Trophoblast cell (in vitro differentiated cells and primary cell): Measurements from ENCODE around the gene UBE2G2.
A peak's percentile ranks its signal among the peaks of the same experiment; 100 is the strongest.

Experiments
- DNase-seq, 2 donors: peaks; one replicate each; pipeline ENCODE4 v3.0.0-alpha.2; 2016
- H2AFZ ChIP-seq: 2 replicates; pipeline ENCODE4 v1.6.1; 2013; ENCODE audit warnings: low read length, moderate library complexity, mild to moderate bottlenecking; ENCODE audit not compliant: insufficient read depth, poor library complexity
- H2AK5ac ChIP-seq: 2 replicates; pipeline ENCODE4 v1.6.1; 2013; ENCODE audit warnings: mild to moderate bottlenecking, low read length
- H2BK120ac ChIP-seq: 2 replicates; pipeline ENCODE4 v1.6.1; 2013; ENCODE audit warnings: low read length, mild to moderate bottlenecking, moderate library complexity; ENCODE audit not compliant: insufficient read depth, poor library complexity
- H2BK12ac ChIP-seq: 2 replicates; pipeline ENCODE4 v1.6.1; 2013; ENCODE audit warnings: mild to moderate bottlenecking, low read length, moderate library complexity
- H2BK5ac ChIP-seq: 2 replicates; pipeline ENCODE4 v1.6.1; 2013; ENCODE audit warnings: low read length, low read depth, moderate library complexity, mild to moderate bottlenecking; ENCODE audit not compliant: poor library complexity
- H3K14ac ChIP-seq: 2 replicates; pipeline ENCODE4 v1.6.1; 2013; ENCODE audit warnings: mild to moderate bottlenecking, low read length
- H3K18ac ChIP-seq: 2 replicates; pipeline ENCODE4 v1.6.1; 2013; ENCODE audit warnings: mild to moderate bottlenecking, low read length
- H3K23ac ChIP-seq: 2 replicates; pipeline ENCODE4 v1.6.1; 2013; ENCODE audit warnings: low read length
- H3K27ac ChIP-seq: 2 replicates; pipeline ENCODE4 v1.5.1; 2013; ENCODE audit warnings: low read depth, mild to moderate bottlenecking, inconsistent platforms, low read length, moderate library complexity
- H3K27me3 ChIP-seq: 2 replicates; pipeline ENCODE4 v1.6.1; 2013; ENCODE audit warnings: inconsistent platforms, mild to moderate bottlenecking, low read length, moderate library complexity; ENCODE audit not compliant: insufficient read depth
- H3K36me3 ChIP-seq, 2 experiments: 1 replicate in 1 of 2; 2 replicates in 1 of 2; pipeline ENCODE4 v1.6.1; 2013; ENCODE audit warnings: low read length in 2 of 2, mild to moderate bottlenecking in 2 of 2, moderate library complexity in 1 of 2; ENCODE audit not compliant: insufficient read depth in 2 of 2, control insufficient read depth in 1 of 2
- H3K4ac ChIP-seq: 2 replicates; pipeline ENCODE4 v1.6.1; 2013; ENCODE audit warnings: low read depth, mild to moderate bottlenecking, low read length, moderate library complexity
- H3K4me1 ChIP-seq, 2 experiments: 1 replicate in 1 of 2; 2 replicates in 1 of 2; pipeline ENCODE4 v1.6.1; 2013; ENCODE audit warnings: low read length in 2 of 2, mild to moderate bottlenecking in 2 of 2, moderate library complexity in 1 of 2; ENCODE audit not compliant: insufficient read depth in 2 of 2, control insufficient read depth in 1 of 2
- H3K4me2 ChIP-seq: 2 replicates; pipeline ENCODE4 v1.6.1; 2013; ENCODE audit warnings: inconsistent platforms, mild to moderate bottlenecking, low read length, moderate library complexity
- H3K4me3 ChIP-seq: 2 replicates; pipeline ENCODE4 v1.5.1; 2013; ENCODE audit warnings: mild to moderate bottlenecking, low read depth, low read length, inconsistent platforms
- H3K79me1 ChIP-seq: one replicate; pipeline ENCODE4 v1.6.1; 2013; ENCODE audit warnings: low read length
- H3K79me2 ChIP-seq: 2 replicates; pipeline ENCODE4 v1.6.1; 2013; ENCODE audit warnings: low read length, mild to moderate bottlenecking; ENCODE audit not compliant: control insufficient read depth, insufficient read depth, poor library complexity
- H3K9ac ChIP-seq: 2 replicates; pipeline ENCODE4 v1.6.1; 2013; ENCODE audit warnings: mild to moderate bottlenecking, low read length
- H3K9me3 ChIP-seq: 2 replicates; pipeline ENCODE4 v1.6.1; 2013; ENCODE audit warnings: low read depth, mild to moderate bottlenecking, control low read depth, inconsistent platforms, low read length; ENCODE audit not compliant: insufficient read depth
- H4K12ac ChIP-seq: 2 replicates; pipeline ENCODE4 v1.6.1; 2013; ENCODE audit warnings: low read depth, mild to moderate bottlenecking, low read length, moderate library complexity
- H4K8ac ChIP-seq: 2 replicates; pipeline ENCODE4 v1.6.1; 2013; ENCODE audit warnings: low read depth, mild to moderate bottlenecking, low read length, moderate library complexity
- H4K91ac ChIP-seq: one replicate; pipeline ENCODE4 v1.6.1; 2013; ENCODE audit warnings: low read depth, mild to moderate bottlenecking, low read length, moderate library complexity
- WGBS: extraction: QIAGEN DNeasy Blood & Tissue Kit; methylation state at CpG from one replicate; pipeline ENCODE4 v1.1.7; 2013; ENCODE audit warnings: missing lambda C conversion rate; ENCODE audit not compliant: insufficient read length, insufficient coverage; ENCODE audit errors: extremely low coverage; 5-methylcytosine and 5-hydroxymethylcytosine counted together

Gene UBE2G2

GRCh38 chr21:44799646-44800045 is 2.0 kb downstream of the UBE2G2 start:
- H3K9me3 ChIP-seq: no peaks in the 10 kb centered on the region
- peak overlapping the region; percentile 43 for H3K4ac ChIP-seq
- H3K27ac ChIP-seq: no peak overlapping the region
- no peak overlapping the region for H3K18ac ChIP-seq
- H2BK5ac ChIP-seq: no peak overlapping the region
- no CpG with 5 or more reads among the region's 1 CpG for WGBS
- no peaks in the 10 kb centered on the region for H3K27me3 ChIP-seq
- no peak overlapping the region for H3K14ac ChIP-seq
- no peak overlapping the region for H2BK120ac ChIP-seq
- no peak overlapping the region for H2AFZ ChIP-seq
- no peak overlapping the region for H4K91ac ChIP-seq
- no peak overlapping the region for H2BK12ac ChIP-seq
- H3K4me2 ChIP-seq: no peak overlapping the region
- peaks cover 6 to 11% of the 10 kb centered on the region in 2 experiments for H3K4me1 ChIP-seq
- no peak overlapping the region for H2AK5ac ChIP-seq
- H4K12ac ChIP-seq: no peak overlapping the region
- DNase-seq: no peak
- no peak overlapping the region for H3K9ac ChIP-seq
- no peak overlapping the region for H3K4me3 ChIP-seq
- no peak overlapping the region for H3K23ac ChIP-seq
- no peak overlapping the region for H4K8ac ChIP-seq
- peaks cover 14% of the 10 kb centered on the region for H3K79me2 ChIP-seq
- H3K36me3 ChIP-seq: peaks cover 5 to 12% of the 10 kb centered on the region in 2 experiments
- peaks cover 6% of the 10 kb centered on the region for H3K79me1 ChIP-seq

- no peak overlapping the region for H3K4me3 ChIP-seq
- no CpG with 5 or more reads among the region's 2 CpGs for WGBS
- no peak overlapping the region for H3K23ac ChIP-seq
- H3K27ac ChIP-seq: no peak overlapping the region
- H2AK5ac ChIP-seq: no peak overlapping the region
- no peaks in the 10 kb centered on the region for H3K9me3 ChIP-seq
- H2BK12ac ChIP-seq: no peak overlapping the region
- no peak overlapping the region for H2AFZ ChIP-seq
- H3K36me3 ChIP-seq: peaks cover 0 to 3% of the 10 kb centered on the region in 2 experiments
- H3K4me1 ChIP-seq: peaks cover 6 to 8% of the 10 kb centered on the region in 2 experiments
- peaks cover 14% of the 10 kb centered on the region for H3K79me2 ChIP-seq
- no peak for DNase-seq
- no peak overlapping the region for H4K91ac ChIP-seq
- no peak overlapping the region for H2BK5ac ChIP-seq
- no peak overlapping the region for H3K14ac ChIP-seq
- no peak overlapping the region for H3K4ac ChIP-seq
- H2BK120ac ChIP-seq: no peak overlapping the region
- H3K4me2 ChIP-seq: no peak overlapping the region
- H3K27me3 ChIP-seq: no peaks in the 10 kb centered on the region
- no peak overlapping the region for H4K8ac ChIP-seq
- H4K12ac ChIP-seq: no peak overlapping the region
- peaks cover 6% of the 10 kb centered on the region for H3K79me1 ChIP-seq
- no peak overlapping the region for H3K18ac ChIP-seq
- H3K9ac ChIP-seq: no peak overlapping the region
Observed at GRCh38 chr21:44797775-44798174, 3.8 kb downstream of the UBE2G2 start.

GRCh38 chr21:44795342-44795741 is 6.3 kb downstream of the UBE2G2 start:
- no peak overlapping the region for H3K27ac ChIP-seq
- H3K18ac ChIP-seq: no peak overlapping the region
- H2AK5ac ChIP-seq: no peak overlapping the region
- no peak overlapping the region for H3K4ac ChIP-seq
- H3K4me3 ChIP-seq: no peak overlapping the region
- H4K91ac ChIP-seq: no peak overlapping the region
- H3K36me3 ChIP-seq: peaks cover 0 to 12% of the 10 kb centered on the region in 2 experiments
- no peaks in the 10 kb centered on the region for H3K27me3 ChIP-seq
- H2BK120ac ChIP-seq: no peak overlapping the region
- H3K79me1 ChIP-seq: no peaks in the 10 kb centered on the region
- no peak overlapping the region for H3K14ac ChIP-seq
- no peak overlapping the region for H3K9ac ChIP-seq
- no peak overlapping the region for H4K12ac ChIP-seq
- H2BK12ac ChIP-seq: no peak overlapping the region
- no CpG with 5 or more reads among the region's 11 CpGs for WGBS
- no peaks in the 10 kb centered on the region for H3K9me3 ChIP-seq
- DNase-seq: no peak
- no peak overlapping the region for H3K4me2 ChIP-seq
- peaks cover 4% of the 10 kb centered on the region for H3K79me2 ChIP-seq
- H3K23ac ChIP-seq: no peak overlapping the region
- H2BK5ac ChIP-seq: no peak overlapping the region
- H4K8ac ChIP-seq: no peak overlapping the region
- no peak overlapping the region for H2AFZ ChIP-seq
- peaks cover 0 to under 1% of the 10 kb centered on the region in 2 experiments for H3K4me1 ChIP-seq

- DNase-seq: no peak
- H3K4me2 ChIP-seq: no peak overlapping the region
Observed at GRCh38 chr21:44793592-44794374, 7.8 kb downstream of the UBE2G2 start.

More at GRCh38 chr21:44793592-44794374, 7.8 kb downstream of the UBE2G2 start:
- no peak overlapping the region for H4K8ac ChIP-seq
- H3K4ac ChIP-seq: no peak overlapping the region
- no peak overlapping the region for H2AK5ac ChIP-seq
- no peak overlapping the region for H3K27ac ChIP-seq
- no peak overlapping the region for H2BK12ac ChIP-seq
- H3K79me1 ChIP-seq: no peaks in the 10 kb centered on the region
- H3K79me2 ChIP-seq: peaks cover 4% of the 10 kb centered on the region
- H3K9ac ChIP-seq: no peak overlapping the region
- no peaks in the 10 kb centered on the region for H3K27me3 ChIP-seq
- WGBS: no CpG with 5 or more reads among the region's 4 CpGs
- H2BK120ac ChIP-seq: no peak overlapping the region
- no peak overlapping the region for H3K4me3 ChIP-seq
- H3K18ac ChIP-seq: no peak overlapping the region
- no peak overlapping the region for H2AFZ ChIP-seq
- H3K9me3 ChIP-seq: no peaks in the 10 kb centered on the region
- H3K36me3 ChIP-seq: peaks cover 0 to 12% of the 10 kb centered on the region in 2 experiments
- H3K4me1 ChIP-seq: no peaks in the 10 kb centered on the region
- H4K12ac ChIP-seq: no peak overlapping the region
- H3K23ac ChIP-seq: no peak overlapping the region
- H2BK5ac ChIP-seq: no peak overlapping the region
- H3K14ac ChIP-seq: no peak overlapping the region
- no peak overlapping the region for H4K91ac ChIP-seq
